CD4-positive, alpha-beta T cell treated with Interleukin-17A for 1 hour (primary cell): Measurements from ENCODE around the gene TUBB3.
"Not testable (repeated sequence)": the region's sequence is repeated elsewhere in the genome, so short reads cannot be mapped to it uniquely, and the experiment has no call there.

Experiments used
- DNase-seq: peaks from one replicate; pipeline ENCODE4 v3.0.0-alpha.2; 2020

TUBB3 gene

DNA sequence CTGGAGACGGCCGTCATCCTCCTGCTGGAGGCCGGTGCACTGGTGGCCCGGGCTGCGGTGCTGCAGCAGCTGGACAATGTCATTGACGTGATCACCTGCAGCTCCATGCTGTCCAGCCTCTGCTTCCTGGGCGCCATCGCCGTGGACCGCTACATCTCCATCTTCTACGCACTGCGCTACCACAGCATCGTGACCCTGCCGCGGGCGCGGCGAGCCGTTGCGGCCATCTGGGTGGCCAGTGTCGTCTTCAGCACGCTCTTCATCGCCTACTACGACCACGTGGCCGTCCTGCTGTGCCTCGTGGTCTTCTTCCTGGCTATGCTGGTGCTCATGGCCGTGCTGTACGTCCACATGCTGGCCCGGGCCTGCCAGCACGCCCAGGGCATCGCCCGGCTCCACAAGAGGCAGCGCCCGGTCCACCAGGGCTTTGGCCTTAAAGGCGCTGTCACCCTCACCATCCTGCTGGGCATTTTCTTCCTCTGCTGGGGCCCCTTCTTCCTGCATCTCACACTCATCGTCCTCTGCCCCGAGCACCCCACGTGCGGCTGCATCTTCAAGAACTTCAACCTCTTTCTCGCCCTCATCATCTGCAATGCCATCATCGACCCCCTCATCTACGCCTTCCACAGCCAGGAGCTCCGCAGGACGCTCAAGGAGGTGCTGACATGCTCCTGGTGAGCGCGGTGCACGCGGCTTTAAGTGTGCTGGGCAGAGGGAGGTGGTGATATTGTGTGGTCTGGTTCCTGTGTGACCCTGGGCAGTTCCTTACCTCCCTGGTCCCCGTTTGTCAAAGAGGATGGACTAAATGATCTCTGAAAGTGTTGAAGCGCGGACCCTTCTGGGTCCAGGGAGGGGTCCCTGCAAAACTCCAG lies 3.4 kb upstream of the TUBB3 start:
- DNase-seq, result no peak

DNA sequence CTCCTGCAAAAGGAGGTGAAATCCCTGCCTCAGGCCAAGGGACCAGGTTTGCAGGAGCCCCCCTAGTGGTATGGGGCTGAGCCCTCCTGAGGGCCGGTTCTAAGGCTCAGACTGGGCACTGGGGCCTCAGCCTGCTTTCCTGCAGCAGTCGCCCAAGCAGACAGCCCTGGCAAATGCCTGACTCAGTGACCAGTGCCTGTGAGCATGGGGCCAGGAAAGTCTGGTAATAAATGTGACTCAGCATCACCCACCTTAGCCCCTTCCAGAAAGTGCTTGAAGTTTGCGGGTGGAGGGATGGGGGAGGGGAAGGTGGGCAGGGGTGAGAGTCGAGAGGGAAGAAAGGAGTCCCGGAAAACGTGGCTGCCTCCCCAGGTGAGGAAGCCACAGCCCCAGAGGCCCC lies 2.4 kb upstream of the TUBB3 start:
- no peak for DNase-seq

DNA sequence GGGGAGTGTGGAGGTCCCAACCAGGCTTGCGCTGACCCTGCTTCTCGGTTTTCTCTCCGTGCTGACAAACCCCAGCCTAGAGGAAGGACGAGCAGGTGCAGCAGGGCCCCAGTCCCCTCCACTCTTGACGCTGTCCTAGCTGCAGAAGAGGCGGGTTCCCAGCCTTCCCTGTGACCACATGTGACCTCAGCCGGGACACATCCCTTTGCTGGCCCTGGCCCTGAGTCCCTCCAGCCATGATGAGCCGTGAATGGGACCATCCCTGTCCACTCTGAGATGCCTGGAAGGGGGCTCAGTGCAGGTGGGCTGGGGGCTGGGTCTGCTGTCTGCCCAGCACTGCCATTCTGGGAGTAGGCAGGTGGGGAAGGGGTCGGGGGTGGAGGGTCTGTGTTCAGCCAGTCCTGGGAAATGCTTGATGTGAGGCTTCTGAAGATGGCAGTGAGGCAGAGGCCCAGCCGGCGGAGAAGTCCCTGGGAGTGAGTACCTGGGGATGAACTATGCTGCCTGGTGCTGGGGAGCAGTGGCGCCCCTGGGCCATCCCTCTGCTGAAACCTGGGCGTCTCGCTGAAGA lies 1.9 kb upstream of the TUBB3 start:
- DNase-seq, result no peak

DNA sequence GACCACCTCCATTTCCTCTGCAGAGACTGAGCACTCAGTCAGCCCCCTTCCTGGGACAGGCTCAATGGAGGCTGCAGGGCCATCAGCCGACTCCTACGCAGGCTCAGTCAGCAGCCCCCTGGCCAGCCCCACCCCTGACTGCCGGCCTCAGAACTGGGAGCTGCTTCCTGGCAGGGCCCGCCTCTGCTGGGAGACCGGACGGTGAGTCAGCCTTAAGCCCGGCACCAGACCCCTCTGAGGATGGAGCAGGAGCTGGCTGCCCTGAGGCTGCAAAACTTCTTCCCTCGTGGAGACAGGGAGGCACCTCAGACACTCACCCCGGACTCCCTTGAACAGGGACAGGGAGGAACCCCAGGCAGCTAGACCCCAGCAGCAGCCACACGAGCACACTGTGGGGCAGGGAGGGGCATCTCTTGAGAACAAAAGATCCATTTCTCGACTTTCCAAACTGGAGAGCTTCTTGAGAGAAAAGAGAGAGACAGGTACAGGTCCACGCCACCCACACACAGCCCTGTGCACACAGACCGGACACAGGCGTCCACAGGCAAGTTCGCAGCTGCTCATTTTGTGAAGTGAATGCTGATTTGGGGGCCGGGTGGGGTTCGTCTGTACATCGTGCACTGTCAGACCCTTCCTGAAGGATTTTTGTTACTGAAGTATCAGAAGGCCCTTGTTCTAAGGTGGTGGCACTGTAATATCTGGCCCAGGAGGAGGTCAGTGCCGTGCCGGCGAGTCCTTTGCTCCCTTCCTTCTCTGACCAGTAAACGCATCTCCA lies 1.3 kb upstream of the TUBB3 start:
- no peak for DNase-seq

DNA sequence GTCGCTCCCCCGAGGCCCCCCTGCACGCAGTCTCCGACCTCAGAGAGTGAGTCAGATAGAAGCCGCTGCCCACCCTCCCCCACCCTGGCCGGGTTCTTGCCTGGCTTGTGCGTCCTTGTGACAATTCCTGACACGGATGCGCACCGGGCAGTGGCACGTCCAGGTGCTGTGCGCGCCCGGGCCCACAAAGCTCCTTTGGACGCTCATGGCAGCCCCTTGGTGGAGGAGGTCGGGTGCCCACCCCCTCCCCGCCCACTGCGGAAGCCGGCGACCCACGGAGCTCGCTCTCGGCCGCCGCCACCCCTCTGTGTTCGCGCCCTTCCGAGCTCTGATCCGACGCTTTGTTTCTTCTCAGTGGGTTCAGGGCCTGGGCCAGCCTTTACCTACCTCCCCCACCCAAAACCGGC lies 662 bp upstream of the TUBB3 start:
- no peak for DNase-seq

DNA sequence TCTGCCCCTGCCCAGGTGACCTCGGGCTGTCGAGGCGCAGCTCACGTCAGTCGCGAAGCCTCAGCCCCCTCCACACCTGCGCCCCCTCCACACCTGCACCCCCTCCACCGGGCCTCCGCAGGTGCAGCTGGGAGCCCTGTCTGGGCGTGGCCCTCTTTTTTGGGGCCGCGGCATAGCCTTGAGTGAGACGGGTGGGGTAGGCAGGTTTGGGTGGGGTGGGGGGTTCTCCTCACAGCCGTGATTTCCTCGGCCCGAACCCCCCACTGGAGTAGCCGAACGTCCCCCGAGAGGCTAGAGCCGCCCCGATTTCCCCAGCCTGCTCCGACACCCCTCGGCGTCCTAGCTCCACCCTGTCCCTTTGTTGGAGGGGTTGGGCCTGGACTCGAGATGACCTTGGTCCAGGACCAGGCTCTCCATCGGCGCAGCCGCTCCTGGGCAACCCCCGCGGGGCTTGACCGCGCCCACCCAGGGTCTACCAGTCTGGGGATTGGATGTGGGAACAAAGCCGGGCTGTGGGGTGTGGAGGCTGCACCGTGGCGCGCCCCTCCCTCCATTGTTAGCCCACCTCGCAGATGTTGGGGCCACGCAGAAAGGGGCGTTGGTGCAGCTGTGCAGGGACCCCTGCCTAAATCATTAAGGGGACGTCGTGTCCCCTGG lies 626 bp downstream of the TUBB3 start:
- DNase-seq, result no peak

DNA sequence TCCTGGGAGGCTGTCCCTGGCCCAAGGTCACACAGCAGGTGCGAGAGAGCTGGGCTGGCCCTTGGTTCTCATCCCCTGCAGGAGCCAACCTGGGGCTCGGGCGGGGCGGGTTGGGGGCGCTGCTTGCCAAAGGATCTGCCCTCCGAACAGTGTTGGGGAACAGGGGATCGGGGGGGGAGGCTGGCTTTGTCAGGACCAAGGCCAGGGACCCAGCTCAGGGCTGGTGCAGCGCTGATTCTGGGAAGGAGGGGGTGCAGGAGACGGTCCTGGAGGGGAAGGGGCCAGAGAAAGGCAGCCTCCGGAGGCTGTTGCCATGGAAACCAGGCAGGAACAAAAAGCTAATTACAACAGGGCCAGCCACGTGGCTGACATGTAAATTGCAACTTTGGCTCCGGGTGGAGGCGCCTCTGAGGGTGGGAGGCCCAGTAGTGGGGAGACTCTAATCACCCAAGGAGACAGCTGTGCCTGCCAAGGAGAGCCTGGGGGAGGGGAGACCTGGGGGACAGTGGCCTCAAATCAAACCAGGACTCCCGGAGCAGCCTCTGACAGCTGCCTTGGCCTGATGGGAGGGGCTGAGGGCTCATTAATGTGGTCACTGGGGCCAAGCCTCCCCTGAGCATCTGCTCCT lies 1.3 kb downstream of the TUBB3 start:
- peak; percentile 42 for DNase-seq

DNA sequence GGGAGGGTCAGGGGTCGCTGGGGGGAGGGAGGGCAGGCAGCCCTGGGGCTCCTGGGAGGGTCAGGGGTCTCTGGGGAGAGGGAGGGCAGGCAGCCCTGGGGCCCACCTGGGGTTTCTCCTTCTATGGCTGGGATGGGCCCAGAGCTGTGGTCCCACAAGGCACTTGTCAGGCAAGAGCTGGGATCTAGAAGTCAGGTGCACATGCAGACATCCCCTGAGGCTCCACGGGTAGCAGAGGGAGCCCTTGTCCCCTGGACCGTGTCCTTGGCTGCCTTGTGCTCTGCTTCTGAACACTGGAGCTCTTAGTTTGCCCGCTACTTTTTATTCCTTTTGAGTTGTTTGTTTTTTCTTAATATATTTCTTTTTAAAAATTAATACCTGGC lies 1.8 kb downstream of the TUBB3 start:
- no peak for DNase-seq

DNA sequence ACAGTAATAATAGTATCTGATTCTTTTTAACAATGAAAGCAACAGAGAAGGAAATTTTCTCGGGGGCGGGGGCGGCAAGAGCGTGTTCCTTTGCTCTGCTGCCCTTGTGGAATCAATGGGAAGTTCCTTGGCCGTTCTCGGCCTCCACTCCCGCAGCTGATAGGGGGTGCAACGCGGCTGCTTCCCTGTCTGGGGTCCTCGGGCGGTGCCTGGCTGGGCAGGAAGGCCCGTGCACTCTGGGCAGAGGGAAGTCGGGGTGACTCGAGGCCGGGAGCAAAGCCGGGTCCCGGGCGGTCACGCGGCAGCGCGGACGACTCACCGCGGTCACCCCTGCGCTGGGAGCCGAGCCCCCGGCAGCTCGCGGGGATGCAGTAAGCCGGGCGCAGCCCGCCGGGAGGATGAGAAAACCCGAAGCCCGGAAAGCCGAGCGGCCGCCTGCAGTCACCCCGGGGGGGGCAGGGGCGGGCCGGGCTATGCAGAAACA lies 2.5 kb downstream of the TUBB3 start:
- no peak for DNase-seq

DNA sequence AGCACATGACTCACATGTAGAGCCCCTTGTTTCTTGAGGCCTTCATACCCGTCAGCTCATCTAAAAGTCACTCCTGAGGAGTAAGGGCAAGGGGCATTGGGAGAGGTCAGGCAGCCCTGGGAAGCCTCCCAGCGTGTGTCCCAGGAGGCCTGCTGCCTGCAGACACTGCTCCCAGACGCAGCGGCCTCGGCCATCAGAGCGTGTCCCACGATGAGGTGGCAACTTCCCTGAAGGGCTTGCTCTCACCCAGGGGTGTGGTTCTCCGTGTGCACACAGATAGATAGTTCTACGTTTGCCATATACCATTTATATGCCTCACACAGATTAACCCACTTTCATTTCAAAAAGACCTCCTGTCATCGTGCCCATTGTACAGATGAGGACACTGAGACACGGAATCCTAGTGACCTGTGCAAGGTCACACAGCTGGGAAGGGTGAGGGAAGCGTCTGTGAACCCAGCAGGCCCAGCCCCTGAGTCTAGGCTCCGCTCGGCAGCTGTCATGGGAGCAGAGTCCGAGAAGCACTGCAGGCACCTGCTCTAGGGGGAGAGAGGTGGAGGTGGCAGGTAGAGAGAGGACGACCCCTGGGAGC lies 8.3 kb downstream of the TUBB3 start:
- DNase-seq, result no peak

DNA sequence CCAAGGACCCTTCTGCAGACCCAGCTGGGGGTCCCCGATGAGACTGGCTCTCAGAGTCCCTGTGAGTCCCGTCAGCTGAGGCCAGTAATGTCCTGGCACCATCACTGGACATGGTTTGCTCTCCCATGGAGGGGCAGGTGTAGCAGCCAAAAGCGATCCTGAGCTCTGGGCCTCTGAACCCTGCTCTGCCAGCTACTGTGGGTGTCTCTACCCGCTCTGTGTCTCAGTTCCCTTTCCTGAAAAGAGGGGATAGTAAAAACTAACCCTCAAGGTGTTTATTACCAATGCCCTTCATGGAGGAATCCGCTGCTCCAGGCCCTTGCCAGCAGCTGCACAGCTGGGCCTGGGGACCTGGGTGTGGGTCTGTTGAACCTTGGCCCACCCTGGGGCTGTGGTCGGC lies 8.8 kb downstream of the TUBB3 start:
- no peak for DNase-seq

DNA sequence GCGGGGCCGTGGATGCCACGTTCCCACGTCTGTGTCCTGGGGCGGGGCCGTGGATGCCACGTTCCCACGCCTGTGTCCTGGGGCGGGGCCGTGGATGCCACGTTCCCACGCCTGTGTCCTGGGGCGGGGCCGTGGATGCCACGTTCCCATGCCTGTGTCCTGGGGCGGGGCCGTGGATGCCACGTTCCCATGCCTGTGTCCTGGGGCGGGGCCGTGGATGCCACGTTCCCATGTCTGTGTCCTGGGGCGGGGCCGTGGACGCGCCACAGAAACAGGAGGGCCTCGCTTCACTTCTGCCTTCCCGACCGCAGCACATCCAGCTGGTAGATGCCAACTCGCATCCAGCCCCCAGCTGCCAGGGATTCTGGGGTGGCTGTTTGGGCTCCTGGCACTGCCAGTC lies 10.9 kb downstream of the TUBB3 start:
- not testable (repeated sequence) for DNase-seq

DNA sequence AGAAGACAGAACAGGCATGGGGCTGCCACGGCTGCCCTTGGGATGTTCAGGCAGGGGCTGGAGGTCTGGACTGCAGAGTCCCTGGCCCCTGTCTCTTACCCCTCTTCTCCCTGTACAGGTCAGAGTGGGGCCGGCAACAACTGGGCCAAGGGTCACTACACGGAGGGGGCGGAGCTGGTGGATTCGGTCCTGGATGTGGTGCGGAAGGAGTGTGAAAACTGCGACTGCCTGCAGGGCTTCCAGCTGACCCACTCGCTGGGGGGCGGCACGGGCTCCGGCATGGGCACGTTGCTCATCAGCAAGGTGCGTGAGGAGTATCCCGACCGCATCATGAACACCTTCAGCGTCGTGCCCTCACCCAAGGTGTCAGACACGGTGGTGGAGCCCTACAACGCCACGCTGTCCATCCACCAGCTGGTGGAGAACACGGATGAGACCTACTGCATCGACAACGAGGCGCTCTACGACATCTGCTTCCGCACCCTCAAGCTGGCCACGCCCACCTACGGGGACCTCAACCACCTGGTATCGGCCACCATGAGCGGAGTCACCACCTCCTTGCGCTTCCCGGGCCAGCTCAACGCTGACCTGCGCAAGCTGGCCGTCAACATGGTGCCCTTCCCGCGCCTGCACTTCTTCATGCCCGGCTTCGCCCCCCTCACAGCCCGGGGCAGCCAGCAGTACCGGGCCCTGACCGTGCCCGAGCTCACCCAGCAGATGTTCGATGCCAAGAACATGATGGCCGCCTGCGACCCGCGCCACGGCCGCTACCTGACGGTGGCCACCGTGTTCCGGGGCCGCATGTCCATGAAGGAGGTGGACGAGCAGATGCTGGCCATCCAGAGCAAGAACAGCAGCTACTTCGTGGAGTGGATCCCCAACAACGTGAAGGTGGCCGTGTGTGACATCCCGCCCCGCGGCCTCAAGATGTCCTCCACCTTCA lies 11.7 kb downstream of the TUBB3 start:
- DNase-seq, result no peak

DNA sequence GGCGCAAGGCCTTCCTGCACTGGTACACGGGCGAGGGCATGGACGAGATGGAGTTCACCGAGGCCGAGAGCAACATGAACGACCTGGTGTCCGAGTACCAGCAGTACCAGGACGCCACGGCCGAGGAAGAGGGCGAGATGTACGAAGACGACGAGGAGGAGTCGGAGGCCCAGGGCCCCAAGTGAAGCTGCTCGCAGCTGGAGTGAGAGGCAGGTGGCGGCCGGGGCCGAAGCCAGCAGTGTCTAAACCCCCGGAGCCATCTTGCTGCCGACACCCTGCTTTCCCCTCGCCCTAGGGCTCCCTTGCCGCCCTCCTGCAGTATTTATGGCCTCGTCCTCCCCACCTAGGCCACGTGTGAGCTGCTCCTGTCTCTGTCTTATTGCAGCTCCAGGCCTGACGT lies 12.5 kb downstream of the TUBB3 start:
- not testable (repeated sequence) for DNase-seq

DNA sequence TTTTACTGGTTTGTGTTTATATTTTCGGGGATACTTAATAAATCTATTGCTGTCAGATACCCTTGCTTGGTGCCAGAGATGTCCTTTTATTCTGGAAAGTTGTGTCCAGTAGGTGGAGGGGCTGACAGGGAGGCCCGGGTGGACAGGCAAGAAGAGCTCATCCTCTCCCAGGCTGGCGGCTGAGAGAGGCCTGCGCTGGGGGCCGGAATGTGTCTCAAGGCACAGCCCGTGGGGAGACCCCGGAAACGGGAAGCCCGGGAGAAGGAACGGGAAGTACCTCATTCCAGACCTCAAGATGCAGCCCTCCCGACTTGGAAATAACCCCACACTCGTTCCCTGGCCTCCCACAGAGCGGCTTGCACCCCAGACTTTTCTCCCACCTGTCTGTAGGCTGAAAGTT lies 12.9 kb downstream of the TUBB3 start:
- no peak for DNase-seq

DNA sequence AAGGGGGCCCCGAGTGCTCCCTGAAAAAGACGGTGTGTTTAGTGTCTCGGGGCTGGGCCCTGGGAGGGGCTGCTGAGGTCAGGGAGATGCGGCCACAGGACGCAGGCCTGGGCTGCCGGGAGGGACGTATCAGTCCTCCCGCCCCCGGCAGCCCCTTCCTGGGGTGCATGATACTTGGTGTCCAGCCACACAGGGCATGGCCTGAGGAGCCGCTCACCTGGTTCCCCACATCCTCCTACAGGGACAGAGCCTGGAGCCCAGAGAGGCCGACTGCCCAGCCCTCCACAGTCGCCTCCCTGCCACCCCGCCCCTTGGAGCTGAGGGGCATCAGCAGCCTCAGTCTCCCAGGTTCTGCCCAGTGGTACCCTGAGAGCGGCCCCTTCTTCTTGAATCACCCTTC lies 13.4 kb downstream of the TUBB3 start:
- no peak for DNase-seq

DNA sequence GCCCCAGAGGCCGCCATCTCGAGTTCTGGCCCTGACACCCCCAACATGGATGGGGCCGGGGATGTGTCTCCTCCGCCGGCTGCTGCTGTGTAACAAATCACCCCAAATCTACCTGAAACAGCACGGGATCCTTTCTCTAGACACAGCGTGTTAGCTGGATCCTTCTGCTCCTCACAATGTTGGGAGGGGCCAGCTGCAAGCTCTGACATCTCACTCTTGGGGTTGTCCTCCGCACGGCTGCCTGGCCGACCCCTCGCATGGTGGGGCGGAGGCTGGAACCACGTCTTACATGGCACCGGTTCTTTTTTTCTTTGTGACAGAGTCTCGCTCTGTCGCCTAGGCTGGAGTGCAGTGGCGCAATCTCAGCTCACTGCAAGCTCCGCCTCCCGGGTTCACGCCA lies 13.8 kb downstream of the TUBB3 start:
- no peak for DNase-seq

DNA sequence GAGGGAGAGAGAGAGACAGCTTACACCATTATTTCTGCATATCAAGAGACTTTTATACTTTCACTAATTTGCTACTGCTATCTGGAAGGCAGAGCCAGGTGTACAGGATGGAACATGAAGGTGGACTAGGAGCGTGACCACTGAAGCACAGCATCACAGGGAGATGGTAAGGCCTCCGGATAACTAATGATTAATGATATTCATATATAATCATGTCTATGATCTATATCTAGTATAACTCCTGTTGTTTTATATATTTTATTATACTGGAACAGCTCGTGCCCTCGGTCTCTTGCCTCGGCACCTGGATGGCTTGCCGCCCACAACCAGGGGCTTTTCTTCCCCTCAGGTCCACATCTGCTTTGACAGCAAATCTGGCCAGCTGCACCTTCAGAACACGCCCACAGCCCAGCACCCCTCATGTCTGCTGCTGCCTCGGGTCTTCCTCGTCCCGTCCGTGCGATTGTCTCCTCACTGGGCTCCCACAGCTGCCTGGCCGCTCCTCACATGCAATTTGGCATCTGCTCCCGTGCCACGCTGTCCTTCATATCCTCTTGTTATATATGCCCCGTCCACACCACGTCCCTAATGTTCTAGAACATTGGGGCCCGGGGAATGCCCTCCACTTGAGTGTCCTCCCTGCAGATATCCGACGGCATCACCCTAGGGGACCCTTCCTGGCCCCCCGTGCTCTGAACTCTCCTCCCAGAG lies 15.2 kb downstream of the TUBB3 start:
- no peak for DNase-seq

DNA sequence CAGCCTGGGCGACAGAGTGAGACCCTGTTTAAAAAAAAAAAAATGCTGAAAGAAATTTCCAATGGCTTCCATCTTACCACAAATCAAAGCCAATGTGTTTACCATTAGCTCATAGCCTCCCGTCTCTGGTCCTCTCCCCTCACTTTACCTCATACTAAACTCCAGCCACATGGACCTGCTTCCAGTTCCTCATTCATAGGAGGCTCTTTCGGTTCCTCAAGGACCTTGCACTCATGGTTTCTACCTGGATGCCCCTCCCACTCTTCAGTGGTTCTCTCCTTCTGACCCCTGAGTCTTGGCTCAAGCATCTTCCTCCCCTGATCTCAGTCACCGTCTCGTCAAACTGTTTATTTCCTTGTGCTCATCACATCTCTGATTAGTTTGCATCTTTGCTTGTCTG lies 21.6 kb downstream of the TUBB3 start:
- no peak for DNase-seq

DNA sequence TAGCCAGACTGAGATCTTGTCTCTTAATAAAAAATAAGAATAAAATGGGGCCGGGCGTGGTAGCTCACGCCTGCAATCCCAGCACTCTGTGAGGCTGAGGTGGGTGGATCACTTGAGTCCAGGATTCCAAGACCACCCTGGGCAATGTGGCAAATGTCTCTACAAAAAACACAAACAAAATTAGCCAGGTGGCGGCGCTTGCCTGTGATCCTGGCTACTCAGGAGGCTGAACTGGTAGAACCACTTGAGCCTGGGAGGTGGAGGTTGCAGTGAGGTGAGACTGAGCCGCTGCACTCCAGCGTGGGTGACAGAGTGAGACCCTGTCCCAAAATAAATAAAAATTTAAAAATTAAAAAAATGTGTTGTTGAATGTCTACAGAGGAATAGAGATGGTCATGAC lies 22.5 kb downstream of the TUBB3 start:
- DNase-seq, result no peak

DNA sequence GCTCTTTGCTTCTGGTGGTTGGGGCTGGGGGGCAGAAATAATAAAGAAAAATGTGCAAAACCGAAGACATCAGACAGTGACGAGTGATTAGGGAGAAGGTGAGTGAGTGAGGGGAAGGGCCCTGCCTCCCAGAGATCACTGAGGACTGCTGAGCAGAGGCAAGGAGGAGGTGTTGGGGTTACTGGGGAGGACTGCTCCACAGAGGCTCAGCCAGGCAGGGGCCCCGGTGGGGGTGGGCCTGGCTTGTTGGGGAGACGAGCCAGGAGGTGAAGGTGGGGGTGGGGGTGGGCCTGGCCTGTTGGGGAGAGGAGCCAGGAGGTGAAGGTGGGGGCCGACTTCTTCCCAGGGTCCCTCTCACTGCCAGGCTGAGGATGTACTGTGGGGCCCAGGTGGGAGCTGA lies 23.4 kb downstream of the TUBB3 start:
- no peak for DNase-seq
